H1 (cell line): ENCODE results near the gene RPUSD1. TPM values are rescaled to one million over a fixed set of nuclear protein-coding genes. Genes with fewer than 3 reads are reported as not detected.

Source experiments
- CTCF ChIA-PET: fragments of 300-600 bp; sonication (Branson Sonifier 250); formaldehyde crosslinking; loops from one replicate; lab custom pipeline; 2021; ENCODE audit not compliant: partially characterized antibody; lab: Charles Lee
- POLR2A ChIA-PET: fragments of 300-600 bp; sonication (Branson Sonifier 250); formaldehyde crosslinking; loops from one replicate; lab custom pipeline; 2021; ENCODE audit warnings: inconsistent platforms; ENCODE audit not compliant: partially characterized antibody; lab: Charles Lee
- DNase-seq, 2 experiments: peaks; one replicate each; pipeline versions ENCODE4 v3.0.0 to v3.0.0-alpha.2; 2010 to 2022; ENCODE audit warnings: low spot score in 2 of 2, low read depth in 1 of 2, mixed read lengths in 1 of 2
- FAIRE-seq: peaks from 2 replicates; lab custom pipeline; 2011; peaks lifted over from hg19 to GRCh38; lab: Jason Lieb, UNC
- H2AFZ ChIP-seq: 2 replicates; pipeline ENCODE4 v1.8.1; 2012; ENCODE audit warnings: low read length, inconsistent platforms
- H2AK5ac ChIP-seq: 2 replicates; pipeline ENCODE4 v1.6.1; 2013; ENCODE audit warnings: low read depth, low read length
- H2BK120ac ChIP-seq: replicated peaks from 2 replicates; pipeline ENCODE3; 2013; ENCODE audit warnings: low read depth, low read length, inconsistent platforms
- H2BK12ac ChIP-seq: 2 replicates; pipeline ENCODE4 v1.6.1; 2013; ENCODE audit warnings: low read depth, low read length
- H2BK15ac ChIP-seq: 2 replicates; pipeline ENCODE4 v1.6.1; 2013; ENCODE audit warnings: low read length
- H2BK20ac ChIP-seq: 2 replicates; pipeline ENCODE4 v1.6.1; 2013; ENCODE audit warnings: low read length
- H2BK5ac ChIP-seq: 2 replicates; pipeline ENCODE4 v1.6.1; 2013; ENCODE audit warnings: low read depth, low read length
- H3K14ac ChIP-seq: 2 replicates; pipeline ENCODE4 v1.6.1; 2013; ENCODE audit warnings: inconsistent platforms; ENCODE audit not compliant: insufficient read length
- H3K18ac ChIP-seq: 2 replicates; pipeline ENCODE4 v1.6.1; 2013; ENCODE audit warnings: low read length; ENCODE audit errors: extremely low read depth
- H3K23ac ChIP-seq: 2 replicates; pipeline ENCODE4 v1.6.1; 2013; ENCODE audit warnings: inconsistent platforms; ENCODE audit not compliant: insufficient read length
- H3K23me2 ChIP-seq: 2 replicates; pipeline ENCODE4 v1.6.1; 2013; ENCODE audit warnings: low read depth, low read length
- H3K27ac ChIP-seq: 2 replicates; pipeline ENCODE4 v1.6.1; 2011; ENCODE audit warnings: low read depth, low read length, inconsistent platforms
- H3K27me3 ChIP-seq, 4 experiments: replicated peaks in 1 of 4; 1 replicate in 1 of 4; 2 replicates in 3 of 4; pipeline versions ENCODE4 v1.6.1 to v1.8.1; 2011 to 2013; ENCODE audit warnings: low read length in 3 of 4, mild to moderate bottlenecking in 3 of 4, inconsistent platforms in 2 of 4, mixed read lengths in 2 of 4, moderate library complexity in 1 of 4; ENCODE audit not compliant: control insufficient read depth in 3 of 4, insufficient read depth in 3 of 4; ENCODE audit errors: extremely low read depth in 1 of 4
- H3K36me3 ChIP-seq, 4 experiments: 2 replicates each; pipeline versions ENCODE4 v1.6.1 to v1.8.1; 2011 to 2013; ENCODE audit warnings: mild to moderate bottlenecking in 4 of 4, low read length in 3 of 4, moderate library complexity in 2 of 4, control low read depth in 1 of 4, inconsistent platforms in 1 of 4; ENCODE audit not compliant: insufficient read depth in 4 of 4, control insufficient read depth in 2 of 4
- H3K4ac ChIP-seq: replicated peaks from 2 replicates; pipeline ENCODE3; 2013; ENCODE audit warnings: low read length, low read depth, mixed read lengths, inconsistent platforms; ENCODE audit not compliant: insufficient read length
- H3K4me1 ChIP-seq, 4 experiments: replicated peaks in 1 of 4; 1 replicate in 1 of 4; 2 replicates in 3 of 4; pipeline versions ENCODE4 v1.6.1 to v1.8.1; 2011 to 2013; ENCODE audit warnings: low read length in 3 of 4, inconsistent platforms in 2 of 4, mixed read lengths in 1 of 4; ENCODE audit not compliant: insufficient read depth in 4 of 4, control insufficient read depth in 3 of 4
- H3K4me2 ChIP-seq, 2 experiments: 2 replicates each; pipeline versions ENCODE4 v1.6.1 to v1.8.1; 2011 to 2013; ENCODE audit warnings: low read depth in 2 of 2, low read length in 2 of 2, control low read depth in 1 of 2, inconsistent platforms in 1 of 2, mild to moderate bottlenecking in 1 of 2; ENCODE audit not compliant: insufficient read depth in 1 of 2
- H3K4me3 ChIP-seq, 4 experiments: fragments of 200-600, 300-600 bp in 1 of 4; sonication (generic), shearing (Covaris generic), sonication (Bioruptor Twin) in 1 of 4; 2 replicates each; pipeline versions ENCODE4 v1.5.1 to v1.8.1; 2011 to 2016; ENCODE audit warnings: low read length in 4 of 4, low read depth in 3 of 4, control low read depth in 2 of 4, inconsistent platforms in 2 of 4, mild to moderate bottlenecking in 2 of 4, mixed read lengths in 1 of 4, moderate library complexity in 1 of 4; ENCODE audit not compliant: insufficient read depth in 2 of 4; ENCODE audit errors: extremely low read depth in 1 of 4
- H3K56ac ChIP-seq: replicated peaks from 2 replicates; pipeline ENCODE3; 2013; ENCODE audit warnings: low read depth, mild to moderate bottlenecking, mixed read lengths, low read length, inconsistent platforms; ENCODE audit not compliant: insufficient read length
- H3K79me1 ChIP-seq: 2 replicates; pipeline ENCODE4 v1.6.1; 2013; ENCODE audit warnings: low read depth, low read length, control low read depth
- H3K79me2 ChIP-seq, 2 experiments: 2 replicates each; pipeline versions ENCODE4 v1.6.1 to v1.8.1; 2012 to 2013; ENCODE audit warnings: low read length in 2 of 2, mild to moderate bottlenecking in 2 of 2, inconsistent platforms in 1 of 2; ENCODE audit not compliant: insufficient read depth in 2 of 2, control insufficient read depth in 1 of 2
- H3K9ac ChIP-seq, 4 experiments: replicated peaks in 1 of 4; 1 replicate in 1 of 4; 2 replicates in 3 of 4; pipeline versions ENCODE4 v1.6.1 to v1.8.1; 2011 to 2013; ENCODE audit warnings: low read depth in 3 of 4, low read length in 3 of 4, control low read depth in 2 of 4, mild to moderate bottlenecking in 2 of 4, moderate library complexity in 2 of 4, inconsistent platforms in 1 of 4; ENCODE audit errors: extremely low read depth in 1 of 4
- H3K9me3 ChIP-seq, 2 experiments: 2 replicates each; pipeline versions ENCODE4 v1.6.1 to v1.8.1; 2012 to 2013; ENCODE audit warnings: mild to moderate bottlenecking in 2 of 2, moderate library complexity in 2 of 2, control low read depth in 1 of 2, inconsistent platforms in 1 of 2, low read depth in 1 of 2, low read length in 1 of 2, mixed read lengths in 1 of 2; ENCODE audit not compliant: insufficient read depth in 2 of 2
- H4K20me1 ChIP-seq, 2 experiments: replicated peaks in 1 of 2; 2 replicates each; pipeline versions ENCODE3 to v1.8.1; 2011 to 2013; ENCODE audit warnings: inconsistent platforms in 2 of 2, low read length in 2 of 2, mild to moderate bottlenecking in 1 of 2; ENCODE audit not compliant: insufficient read depth in 2 of 2, control insufficient read depth in 1 of 2
- H4K5ac ChIP-seq: 2 replicates; pipeline ENCODE4 v1.6.1; 2013; ENCODE audit warnings: low read length, low read depth, mixed read lengths, inconsistent platforms; ENCODE audit not compliant: insufficient read length
- H4K8ac ChIP-seq: 2 replicates; pipeline ENCODE4 v1.8.0; 2013; ENCODE audit warnings: mild to moderate bottlenecking, moderate library complexity, low read length, inconsistent platforms; ENCODE audit not compliant: insufficient read depth; ENCODE audit errors: extremely low read depth
- H4K91ac ChIP-seq: replicated peaks from 2 replicates; pipeline ENCODE3; 2013; ENCODE audit warnings: low read length, mixed read lengths, inconsistent platforms; ENCODE audit not compliant: insufficient read length
- ASH2L ChIP-seq: fragments of 200-600, 300-600 bp; sonication (generic); IDR thresholded peaks from one replicate; pipeline ENCODE4 v1.7.1; 2017; ENCODE audit warnings: low read length
- EP300 ChIP-seq, 2 experiments: IDR thresholded peaks; 1 replicate in 1 of 2; 2 replicates in 1 of 2; pipeline ENCODE4 v1.6.1; 2011 to 2012; ENCODE audit warnings: low read depth in 2 of 2, low read length in 2 of 2, mild to moderate bottlenecking in 2 of 2, borderline replicate concordance in 1 of 2, inconsistent platforms in 1 of 2, moderate library complexity in 1 of 2
- GTF2F1 ChIP-seq: IDR thresholded peaks from 2 replicates; pipeline ENCODE4 v1.6.1; 2012; ENCODE audit warnings: low read depth, low read length, improper control_type of control experiment, borderline replicate concordance
- KDM1A ChIP-seq: fragments of 200-600, 300-600 bp; sonication (generic); IDR thresholded peaks from 2 replicates; pipeline ENCODE4 v1.7.1; 2016; ENCODE audit warnings: mild to moderate bottlenecking, low read length, borderline replicate concordance
- MAFK ChIP-seq: IDR thresholded peaks from 2 replicates; pipeline ENCODE4 v1.6.1; 2012; ENCODE audit warnings: low read depth, mild to moderate bottlenecking, improper control_type of control experiment, low read length
- NRF1 ChIP-seq: IDR thresholded peaks from 2 replicates; pipeline ENCODE4 v1.6.1; 2011; ENCODE audit warnings: mild to moderate bottlenecking, low read depth, low read length, improper control_type of control experiment
- POLR2AphosphoS5 ChIP-seq: IDR thresholded peaks from 2 replicates; pipeline ENCODE4 v1.6.1; 2011; ENCODE audit warnings: low read depth, low read length
- RAD21 ChIP-seq, 2 experiments: IDR thresholded peaks in 1 of 2; conservative IDR thresholded peaks in 1 of 2; 2 replicates each; pipeline ENCODE4 v1.6.1; 2011; ENCODE audit warnings: low read depth in 2 of 2, low read length in 2 of 2, improper control_type of control experiment in 1 of 2, inconsistent platforms in 1 of 2, mild to moderate bottlenecking in 1 of 2, moderate library complexity in 1 of 2
- SIX5 ChIP-seq: IDR thresholded peaks from 2 replicates; pipeline ENCODE4 v1.6.1; 2011; ENCODE audit warnings: mild to moderate bottlenecking, low read depth, low read length
- USF2 ChIP-seq: IDR thresholded peaks from 2 replicates; pipeline ENCODE4 v1.6.1; 2011; ENCODE audit warnings: low read length, improper control_type of control experiment
- WGBS, 2 experiments: shearing (Covaris generic) in 1 of 2; methylation state at CpG; one replicate each; pipeline versions ENCODE4 v1.1.6 to v1.1.7; 2013 to 2015; ENCODE audit warnings: low lambda C conversion rate in 2 of 2, mixed read lengths in 2 of 2, inconsistent platforms in 1 of 2, low coverage in 1 of 2, missing lambda C conversion rate in 1 of 2; ENCODE audit not compliant: insufficient replicate concordance in 2 of 2, insufficient coverage in 1 of 2, insufficient read length in 1 of 2; ENCODE audit errors: extremely low coverage in 1 of 2, missing lambda C conversion rate in 1 of 2; 5-methylcytosine and 5-hydroxymethylcytosine counted together
- polyA plus RNA-seq, 7 experiments: library from polyadenylated mRNA; depleted of rRNA in 3 of 7; stranded (reverse) in 5 of 7; unstranded in 2 of 7; fragments of >200 nt in 5 of 7; fragments of 200-250 nt in 2 of 7; gene quantifications; 1 replicate in 5 of 7; 2 replicates in 1 of 7; 4 replicates in 1 of 7; pipeline versions ENCODE4 v1.2.1 to v1.2.3, GENCODE V29; 2011 to 2013; ENCODE audit warnings: missing spikeins in 2 of 7, mixed read lengths in 2 of 7
- total RNA-seq: library from RNA; stranded (reverse); fragmentation: NEBNext Ultra II Directional; extraction: Animal tissue kit (Norgen Biotek cat#: 25700); gene quantifications from 2 replicates; pipeline ENCODE4 v1.2.1, GENCODE V29; 2021

Gene RPUSD1
- total and polyA plus RNA-seq, 2 of the 8 experiments (the other 6 are each of a cell fraction or from before 2014, with no cell fraction given), result 32.2 to 61.8 TPM

GRCh38 chr16:765488-765865 is 22.7 kb downstream of the RPUSD1 start:
- Histone ChIP-seq H3K4me1 (peaks cover 0 to 9% (median 6%) of the 10 kb centered on the region in 4 experiments; a peak in 5 of 7 replicates), H2BK15ac (0 out of 2 replicates have a peak overlapping the region, but pooled peaks have one; percentile 61), H3K23ac (no peak overlapping the region), H4K5ac (no peak overlapping the region), H4K8ac (no peak overlapping the region), H3K27me3 (no peaks in the 10 kb centered on the region), H3K18ac (no peak overlapping the region), H3K9me3 (no peaks in the 10 kb centered on the region), H2AK5ac (no peak overlapping the region), H3K36me3 (no peaks in the 10 kb centered on the region), H3K79me1 (no peaks in the 10 kb centered on the region), H3K4me3 (no peak overlapping the region), H3K9ac (no peak overlapping the region), H3K27ac (no peak overlapping the region), H4K20me1 (no peaks in the 10 kb centered on the region), H3K14ac (no peak overlapping the region), H3K79me2 (no peaks in the 10 kb centered on the region), H2AFZ (no peak overlapping the region), H2BK20ac (no peak overlapping the region), H3K56ac (no peak overlapping the region), H3K4me2 (no peak overlapping the region), H2BK5ac (no peak overlapping the region), H3K23me2 (no peaks in the 10 kb centered on the region; the same call in 1 of the 2 replicates), H3K4ac (no peak overlapping the region), H4K91ac (no peak overlapping the region), H2BK12ac (no peak overlapping the region), H2BK120ac (no peak overlapping the region)
- FAIRE-seq (no peak), DNase-seq (no peak)
- CTCF ChIA-PET, result interaction anchor here (0.7 to 1.7 kb wide), 6 partner anchors 9 to 50 kb away, joined by 3 to 7 read pairs (median 3); partner anchors contain the start of genes CHTF18 and RPUSD1
- 97% methylated on average over 29 of the region's 29 CpGs; no CpG with 5 or more reads in 1 of the 2 experiments for WGBS, 2 experiments
- POLR2A ChIA-PET, result interaction anchor here (1.1 kb wide), 1 partner anchor 45 kb away, joined by 3 read pairs; no protein-coding TSS in a partner anchor
- no peak for TF ChIP-seq EP300 (IDR thresholded peaks at IDR 0.05; ENCODE audit: borderline replicate concordance in 1 of 2, low read depth in 2 of 2, low read length in 2 of 2)
- no peak for TF ChIP-seq POLR2AphosphoS5
- no peak for TF ChIP-seq RAD21 (IDR thresholded peaks at IDR 0.05 in 1 of 2, conservative IDR thresholded peaks at IDR 0.05 in 1 of 2; ENCODE audit: low read depth in 2 of 2, low read length in 2 of 2)
- no peak for TF ChIP-seq NRF1
- TF ChIP-seq ASH2L, result no peak
- no peak for TF ChIP-seq GTF2F1
- TF ChIP-seq KDM1A, result no peak
- TF ChIP-seq MAFK, result no peak
- no peak for TF ChIP-seq SIX5
- no peak for TF ChIP-seq USF2
